ENCODE data around the gene MAP3K20. TPM values are rescaled to one million over a fixed set of nuclear protein-coding genes. Genes with fewer than 3 reads are reported as not detected.

The MAP3K20 gene
- total RNA-seq, 1 donor from 2014 or later, result 18.0 TPM

GRCh38 chr2:173059292-173059691, 16.4 kb upstream of the MAP3K20 start:
- H3K9me3 Mint-ChIP-seq, result peaks cover 4% of the 10 kb centered on the region
- no peak for TF ChIP-seq CTCF (IDR thresholded peaks at IDR 0.05)
- TF ChIP-seq EZH2phosphoT487 (IDR thresholded peaks at IDR 0.05), result no peak
- no peak for TF ChIP-seq EZH2 (IDR thresholded peaks at IDR 0.05)
- Histone ChIP-seq H3K4me1 (no peaks in the 10 kb centered on the region), H3K27ac (no peak overlapping the region), H2AFZ (replicated peaks) (no peak overlapping the region), H3K9ac (no peak overlapping the region), H3K27me3 (no peaks in the 10 kb centered on the region), H3K36me3 (no peaks in the 10 kb centered on the region), H3K79me2 (ENCODE audit: low read depth) (no peaks in the 10 kb centered on the region), H3F3A (ENCODE audit: low read depth) (no peaks in the 10 kb centered on the region), H4K20me1 (ENCODE audit: low read depth) (no peaks in the 10 kb centered on the region), H3K4me2 (no peak overlapping the region), H3K9me3 (ENCODE audit: low read depth) (no peaks in the 10 kb centered on the region), H3K4me3 (no peak overlapping the region)
- no peak overlapping the region for H3K27ac Mint-ChIP-seq
- DNase-seq (ENCODE audit: low spot score), result no peak
- H3K36me3 Mint-ChIP-seq, result no peaks in the 10 kb centered on the region
- H3K27me3 Mint-ChIP-seq (ENCODE audit: insufficient read depth, low read depth), result no peaks in the 10 kb centered on the region
- H3K4me1 Mint-ChIP-seq, result no peaks in the 10 kb centered on the region
- H3K4me3 Mint-ChIP-seq, result no peak overlapping the region

GRCh38 chr2:173059971-173060461, 15.6 kb upstream of the MAP3K20 start:
- no peak overlapping the region for H3K4me3 ChIP-seq
- H3K9me3 ChIP-seq (ENCODE audit: low read depth), result no peaks in the 10 kb centered on the region
- Mint-ChIP-seq H3K36me3 (no peaks in the 10 kb centered on the region), H3K4me1 (no peaks in the 10 kb centered on the region), H3K9me3 (peaks cover 4% of the 10 kb centered on the region), H3K27ac (no peak overlapping the region), H3K4me3 (no peak overlapping the region), H3K27me3 (ENCODE audit: insufficient read depth, low read depth) (no peaks in the 10 kb centered on the region)
- H3K9ac ChIP-seq, result no peak overlapping the region
- H3K36me3 ChIP-seq, result no peaks in the 10 kb centered on the region
- no peaks in the 10 kb centered on the region for H3F3A ChIP-seq (ENCODE audit: low read depth)
- no peak for DNase-seq (ENCODE audit: low spot score)
- no peaks in the 10 kb centered on the region for H3K79me2 ChIP-seq (ENCODE audit: low read depth)
- no peak for TF ChIP-seq EZH2 (IDR thresholded peaks at IDR 0.05)
- no peak for TF ChIP-seq CTCF (IDR thresholded peaks at IDR 0.05)
- TF ChIP-seq EZH2phosphoT487 (IDR thresholded peaks at IDR 0.05), result no peak
- no peaks in the 10 kb centered on the region for H4K20me1 ChIP-seq (ENCODE audit: low read depth)
- no peak overlapping the region for H3K27ac ChIP-seq
- H3K4me2 ChIP-seq, result no peak overlapping the region
- no peak overlapping the region for H2AFZ ChIP-seq (replicated peaks)
- H3K27me3 ChIP-seq, result no peaks in the 10 kb centered on the region
- no peaks in the 10 kb centered on the region for H3K4me1 ChIP-seq

DNA sequence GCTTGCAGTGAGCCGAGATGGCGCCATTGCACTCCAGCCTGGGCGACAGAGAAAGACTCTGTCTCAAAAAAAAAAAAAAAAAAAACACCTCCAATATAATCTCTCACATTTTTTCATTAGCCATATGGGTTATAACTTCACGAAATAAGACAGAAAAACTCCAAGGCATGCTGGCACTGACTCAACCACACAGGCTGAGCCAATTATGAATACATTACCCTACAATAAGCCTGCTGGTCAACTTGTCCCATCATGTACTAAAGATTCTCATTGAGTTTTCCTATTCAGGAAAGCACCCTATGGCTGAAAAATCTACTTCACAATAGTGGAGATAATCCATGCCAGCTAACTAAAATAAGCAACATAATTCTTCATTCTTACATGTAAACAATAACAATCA, 12.8 kb upstream of the MAP3K20 start:
- Mint-ChIP-seq H3K9me3 (peaks cover 4% of the 10 kb centered on the region), H3K27ac (no peak overlapping the region), H3K27me3 (ENCODE audit: insufficient read depth, low read depth) (no peaks in the 10 kb centered on the region), H3K4me3 (no peak overlapping the region), H3K36me3 (no peaks in the 10 kb centered on the region), H3K4me1 (peaks cover 6% of the 10 kb centered on the region)
- Histone ChIP-seq H3K27ac (no peak overlapping the region), H3K4me3 (no peak overlapping the region), H3K9ac (no peak overlapping the region), H3K9me3 (ENCODE audit: low read depth) (no peaks in the 10 kb centered on the region), H3K4me1 (no peaks in the 10 kb centered on the region), H4K20me1 (ENCODE audit: low read depth) (no peaks in the 10 kb centered on the region), H3K27me3 (no peaks in the 10 kb centered on the region), H3K36me3 (no peaks in the 10 kb centered on the region), H3F3A (ENCODE audit: low read depth) (no peaks in the 10 kb centered on the region), H2AFZ (replicated peaks) (no peak overlapping the region), H3K4me2 (no peak overlapping the region), H3K79me2 (ENCODE audit: low read depth) (no peaks in the 10 kb centered on the region)
- TF ChIP-seq EZH2 (IDR thresholded peaks at IDR 0.05) (no peak), EZH2phosphoT487 (IDR thresholded peaks at IDR 0.05) (no peak), CTCF (IDR thresholded peaks at IDR 0.05) (no peak)
- DNase-seq (ENCODE audit: low spot score), result no peak

All from neural progenitor cell (in vitro differentiated cells).